IMR-90 (cell line): ENCODE measurements around the gene BTNL3. TPM values are rescaled to one million over a fixed set of nuclear protein-coding genes. Genes with fewer than 3 reads are reported as not detected.

ENCODE experiments used
- ATAC-seq: fragments of 200-7000 bp; cut with Tn5 transposase; 2 replicates; pipeline ENCODE4 v1.9.1; 2020; ENCODE audit warnings: low read depth, mild to moderate bottlenecking, moderate library complexity
- BruUV-seq: library from RNA; stranded (reverse); fragments of 400-500 nt; replicated peaks from 2 replicates; lab custom pipeline; 2021; lab: Mats Ljungman, UMichigan
- CTCF ChIA-PET: fragments of 300-600 bp; formaldehyde crosslinking; extraction: SDS; loops from one replicate; lab custom pipeline; 2021; ENCODE audit warnings: antibody characterized with exemption; lab: Yijun Ruan, JAX
- POLR2A ChIA-PET: fragments of 300-600 bp; sonication (Branson Sonifier 250); formaldehyde crosslinking; loops from one replicate; lab custom pipeline; 2022; ENCODE audit warnings: antibody characterized with exemption; ENCODE audit not compliant: unreplicated experiment; lab: Charles Lee
- DNase-seq: peaks from one replicate; pipeline ENCODE4 v3.0.0; 2013
- H2AFZ ChIP-seq: replicated peaks from 2 replicates; pipeline ENCODE3; 2013; ENCODE audit warnings: low read length, mild to moderate bottlenecking; ENCODE audit not compliant: poor library complexity
- H2AK5ac ChIP-seq: 2 replicates; pipeline ENCODE4 v1.6.1; 2013; ENCODE audit warnings: low read depth, low read length, inconsistent platforms
- H2AK9ac ChIP-seq: replicated peaks from 2 replicates; pipeline ENCODE3; 2013; ENCODE audit warnings: mild to moderate bottlenecking, low read depth, low read length, moderate library complexity; ENCODE audit not compliant: poor library complexity
- H2BK120ac ChIP-seq: 2 replicates; pipeline ENCODE4 v1.6.1; 2013; ENCODE audit warnings: low read depth, low read length, inconsistent platforms
- H2BK15ac ChIP-seq: 3 replicates; pipeline ENCODE4 v1.6.1; 2013; ENCODE audit warnings: low read depth, low read length, inconsistent platforms
- H2BK20ac ChIP-seq: 2 replicates; pipeline ENCODE4 v1.6.1; 2013; ENCODE audit warnings: low read depth, mild to moderate bottlenecking, inconsistent platforms, low read length, moderate library complexity
- H2BK5ac ChIP-seq: 2 replicates; pipeline ENCODE4 v1.6.1; 2013; ENCODE audit warnings: mild to moderate bottlenecking, low read depth, low read length, inconsistent platforms; ENCODE audit not compliant: poor library complexity, severe bottlenecking
- H3K14ac ChIP-seq: replicated peaks from 2 replicates; pipeline ENCODE4 v1.6.1; 2013; ENCODE audit warnings: low read depth, low read length, inconsistent platforms
- H3K18ac ChIP-seq: 2 replicates; pipeline ENCODE4 v1.6.1; 2013; ENCODE audit warnings: low read depth, low read length, control low read depth
- H3K23ac ChIP-seq: 2 replicates; pipeline ENCODE4 v1.6.1; 2013; ENCODE audit warnings: low read depth, low read length, inconsistent platforms
- H3K27ac ChIP-seq: 2 replicates; pipeline ENCODE4 v1.5.1; 2013; ENCODE audit warnings: mild to moderate bottlenecking, control low read depth, low read length; ENCODE audit not compliant: insufficient read depth
- H3K27me3 ChIP-seq: 2 replicates; pipeline ENCODE4 v1.6.1; 2013; ENCODE audit warnings: low read length; ENCODE audit not compliant: control insufficient read depth, insufficient read depth
- H3K36me3 ChIP-seq: 2 replicates; pipeline ENCODE4 v1.6.1; 2013; ENCODE audit warnings: low read length, mixed read lengths; ENCODE audit not compliant: control insufficient read depth, insufficient read depth
- H3K4ac ChIP-seq: 2 replicates; pipeline ENCODE4 v1.6.1; 2013; ENCODE audit warnings: low read depth, low read length, inconsistent platforms
- H3K4me1 ChIP-seq: 2 replicates; pipeline ENCODE4 v1.6.1; 2013; ENCODE audit warnings: low read length, mixed read lengths; ENCODE audit not compliant: control insufficient read depth, insufficient read depth
- H3K4me2 ChIP-seq: 2 replicates; pipeline ENCODE4 v1.6.1; 2013; ENCODE audit warnings: low read depth, mild to moderate bottlenecking, control low read depth, low read length, moderate library complexity
- H3K4me3 ChIP-seq: 2 replicates; pipeline ENCODE4 v1.5.1; 2013; ENCODE audit warnings: low read depth, mild to moderate bottlenecking, control low read depth, low read length, moderate library complexity; ENCODE audit not compliant: insufficient read depth
- H3K56ac ChIP-seq: 2 replicates; pipeline ENCODE4 v1.6.1; 2013; ENCODE audit warnings: low read length, inconsistent platforms; ENCODE audit not compliant: insufficient read depth; ENCODE audit errors: extremely low read depth
- H3K79me1 ChIP-seq, 2 experiments: 2 replicates each; pipeline ENCODE4 v1.6.1; 2013; ENCODE audit warnings: low read length in 2 of 2, inconsistent platforms in 1 of 2, low read depth in 1 of 2
- H3K9ac ChIP-seq: 2 replicates; pipeline ENCODE4 v1.6.1; 2013; ENCODE audit warnings: low read depth, low read length, control low read depth
- H3K9me1 ChIP-seq: 2 replicates; pipeline ENCODE4 v1.6.1; 2013; ENCODE audit warnings: low read length, inconsistent platforms; ENCODE audit not compliant: insufficient read depth
- H3K9me3 ChIP-seq: 2 replicates; pipeline ENCODE4 v1.6.1; 2013; ENCODE audit warnings: low read length; ENCODE audit not compliant: control insufficient read depth, insufficient read depth
- H4K20me1 ChIP-seq: 2 replicates; pipeline ENCODE4 v1.6.1; 2013; ENCODE audit warnings: low read length, inconsistent platforms; ENCODE audit not compliant: insufficient read depth
- H4K5ac ChIP-seq: 2 replicates; pipeline ENCODE4 v1.6.1; 2013; ENCODE audit warnings: mild to moderate bottlenecking, low read depth, low read length, control low read depth
- H4K8ac ChIP-seq, 2 experiments: 2 replicates each; pipeline ENCODE4 v1.6.1; 2013; ENCODE audit warnings: low read depth in 2 of 2, low read length in 2 of 2, control low read depth in 1 of 2, inconsistent platforms in 1 of 2
- H4K91ac ChIP-seq: 2 replicates; pipeline ENCODE4 v1.6.1; 2013; ENCODE audit warnings: low read depth, low read length, inconsistent platforms; ENCODE audit not compliant: insufficient read depth
- BHLHE40 ChIP-seq: fragments of 150-350 bp; IDR thresholded peaks from 2 replicates; pipeline ENCODE4 v1.6.1; 2016; ENCODE audit warnings: mild to moderate bottlenecking, low read depth, low read length
- CEBPB ChIP-seq: IDR thresholded peaks from 2 replicates; pipeline ENCODE4 v1.6.1; 2012; ENCODE audit warnings: low read depth, low read length, improper control_type of control experiment
- CHD1 ChIP-seq: IDR thresholded peaks from 2 replicates; pipeline ENCODE4 v1.6.1; 2012; ENCODE audit warnings: low read depth, low read length, improper control_type of control experiment
- CTCF ChIP-seq: conservative IDR thresholded peaks from 2 replicates; pipeline ENCODE4 v1.5.1; 2012; ENCODE audit warnings: mild to moderate bottlenecking, low read depth, low read length, improper control_type of control experiment
- ELK1 ChIP-seq: fragments of 150-350 bp; IDR thresholded peaks from 2 replicates; pipeline ENCODE4 v1.6.1; 2016; ENCODE audit warnings: low read depth, mild to moderate bottlenecking, low read length, moderate library complexity, borderline replicate concordance
- FOS ChIP-seq: fragments of 150-350 bp; IDR thresholded peaks from 2 replicates; pipeline ENCODE4 v1.6.1; 2016; ENCODE audit warnings: low read depth, low read length
- MAFK ChIP-seq: IDR thresholded peaks from 2 replicates; pipeline ENCODE4 v1.6.1; 2012; ENCODE audit warnings: low read depth, low read length, improper control_type of control experiment
- MAZ ChIP-seq: IDR thresholded peaks from 2 replicates; pipeline ENCODE4 v1.6.1; 2012; ENCODE audit warnings: low read depth, mild to moderate bottlenecking, low read length, improper control_type of control experiment, moderate library complexity, borderline replicate concordance
- MXI1 ChIP-seq: IDR thresholded peaks from 2 replicates; pipeline ENCODE4 v1.6.1; 2012; ENCODE audit warnings: low read depth, mild to moderate bottlenecking, low read length, moderate library complexity, borderline replicate concordance
- NFE2L2 ChIP-seq: fragments of 150-350 bp; IDR thresholded peaks from 2 replicates; pipeline ENCODE4 v1.6.1; 2016; ENCODE audit warnings: low read depth, mild to moderate bottlenecking, low read length
- POLR2A ChIP-seq: IDR thresholded peaks from 2 replicates; pipeline ENCODE4 v1.6.1; 2012; ENCODE audit warnings: mild to moderate bottlenecking, low read depth, low read length
- RAD21 ChIP-seq: IDR thresholded peaks from 2 replicates; pipeline ENCODE4 v1.6.1; 2012; ENCODE audit warnings: low read length, improper control_type of control experiment
- RCOR1 ChIP-seq: IDR thresholded peaks from 2 replicates; pipeline ENCODE4 v1.6.1; 2012; ENCODE audit warnings: mild to moderate bottlenecking, low read length, improper control_type of control experiment; ENCODE audit not compliant: insufficient replicate concordance
- RFX5 ChIP-seq: IDR thresholded peaks from 2 replicates; pipeline ENCODE4 v1.8.0; 2012; ENCODE audit warnings: low read depth, mild to moderate bottlenecking, low read length, moderate library complexity
- USF2 ChIP-seq: fragments of 150-350 bp; IDR thresholded peaks from 2 replicates; pipeline ENCODE4 v1.6.1; 2017; ENCODE audit warnings: mild to moderate bottlenecking, antibody characterized with exemption, low read length, low read depth
- WGBS, 2 experiments: methylation state at CpG; one replicate each; pipeline versions ENCODE4 v1.1.5 to v1.1.7; 2013; ENCODE audit warnings: missing lambda C conversion rate in 2 of 2; ENCODE audit not compliant: insufficient read length in 1 of 2; ENCODE audit errors: extremely low coverage in 2 of 2; 5-methylcytosine and 5-hydroxymethylcytosine counted together
- dilution Hi-C: fragments of 300-500 bp; cut with HindIII; formaldehyde crosslinking; loops from one replicate; pipeline ENCODE4 v1.14.3; 2018; ENCODE audit warnings: low sequenced_read_pairs; ENCODE audit not compliant: unreplicated experiment
- in situ Hi-C: fragments of 300-500 bp; cut with MboI; formaldehyde crosslinking; loops from 3 replicates; pipeline ENCODE4 v1.14.3; 2019; ENCODE audit warnings: low sequenced_read_pairs, inconsistent platforms, mixed read lengths
- intact Hi-C: fragments of 100-400 bp; cut with micrococcal nuclease; formaldehyde crosslinking; loops from 2 replicates; pipeline ENCODE4 v1.10.0; 2022
- polyA plus RNA-seq, 3 experiments: library from polyadenylated mRNA; depleted of rRNA; stranded (reverse); fragments of >200 nt; gene quantifications; 2 replicates each; pipeline ENCODE4 v1.2.3, GENCODE V29; 2012; ENCODE audit warnings: low replicate concordance in 1 of 3
- total RNA-seq: library from RNA; depleted of rRNA; stranded (reverse); fragments of >200 nt; gene quantifications from 2 replicates; pipeline ENCODE4 v1.2.3, GENCODE V29; 2012

BTNL3 gene
- total and polyA plus RNA-seq, 2 of the 4 experiments (the other 2 are of a cell fraction): not detected

- H2AK5ac ChIP-seq: no peak overlapping the region
- no peak overlapping the region for H4K8ac ChIP-seq
- H2BK20ac ChIP-seq: no peak overlapping the region
- H3K18ac ChIP-seq: no peak overlapping the region
- dilution Hi-C loops: no loop called here
- no peak overlapping the region for H3K4me3 ChIP-seq
- H4K91ac ChIP-seq: no peak overlapping the region
- no TSS peak for BruUV-seq
- no peak overlapping the region for H3K27ac ChIP-seq
- WGBS, 2 experiments: 40% methylated on average over 2 of the region's 20 CpGs; no CpG with 5 or more reads in 1 of the 2 experiments
- no peak overlapping the region for H2BK5ac ChIP-seq
- in situ Hi-C loops: no loop called here
- ChIA-PET POLR2A (no interaction called here), CTCF (no interaction called here)
- no peaks in the 10 kb centered on the region for H3K9me1 ChIP-seq
- no peak overlapping the region for H3K4me2 ChIP-seq
- no peak overlapping the region for H3K56ac ChIP-seq
- H2AK9ac ChIP-seq: peak overlapping the region; percentile 50
- H3K36me3 ChIP-seq: no peaks in the 10 kb centered on the region
- H2BK15ac ChIP-seq: no peak overlapping the region
- no peaks in the 10 kb centered on the region for H4K20me1 ChIP-seq
- H3K79me1 ChIP-seq: no peaks in the 10 kb centered on the region
- no peaks in the 10 kb centered on the region for H3K27me3 ChIP-seq
- no peak for ATAC-seq
- no peak overlapping the region for H3K14ac ChIP-seq
- no peaks in the 10 kb centered on the region for H3K4me1 ChIP-seq
- H3K4ac ChIP-seq: no peak overlapping the region
- intact Hi-C loops: no loop called here
- H3K23ac ChIP-seq: no peak overlapping the region
- DNase-seq: no peak
- H2AFZ ChIP-seq: peak overlapping the region; percentile 33
- no peak overlapping the region for H2BK120ac ChIP-seq
- no peak overlapping the region for H3K9ac ChIP-seq
- H4K5ac ChIP-seq: no peak overlapping the region
- H3K9me3 ChIP-seq: peaks cover 7% of the 10 kb centered on the region; the same call in 1 of the 2 replicates
- TF ChIP-seq ELK1 (no peak), MAFK (no peak), FOS (no peak), RAD21 (no peak), NFE2L2 (no peak), MXI1 (no peak), RFX5 (no peak), POLR2A (no peak), CTCF (no peak), RCOR1 (no peak), MAZ (no peak), USF2 (no peak), CEBPB (no peak), CHD1 (no peak), BHLHE40 (no peak)
Measured at GRCh38 chr5:181035991-181036815, 47.6 kb downstream of the BTNL3 start.
